SW480 (cell line): ENCODE measurements around the gene C5orf47.

Experiments used
- DNase-seq: peaks from one replicate; pipeline ENCODE4 v3.0.0-alpha.2; 2016; ENCODE audit warnings: low spot score

Gene C5orf47

DNA sequence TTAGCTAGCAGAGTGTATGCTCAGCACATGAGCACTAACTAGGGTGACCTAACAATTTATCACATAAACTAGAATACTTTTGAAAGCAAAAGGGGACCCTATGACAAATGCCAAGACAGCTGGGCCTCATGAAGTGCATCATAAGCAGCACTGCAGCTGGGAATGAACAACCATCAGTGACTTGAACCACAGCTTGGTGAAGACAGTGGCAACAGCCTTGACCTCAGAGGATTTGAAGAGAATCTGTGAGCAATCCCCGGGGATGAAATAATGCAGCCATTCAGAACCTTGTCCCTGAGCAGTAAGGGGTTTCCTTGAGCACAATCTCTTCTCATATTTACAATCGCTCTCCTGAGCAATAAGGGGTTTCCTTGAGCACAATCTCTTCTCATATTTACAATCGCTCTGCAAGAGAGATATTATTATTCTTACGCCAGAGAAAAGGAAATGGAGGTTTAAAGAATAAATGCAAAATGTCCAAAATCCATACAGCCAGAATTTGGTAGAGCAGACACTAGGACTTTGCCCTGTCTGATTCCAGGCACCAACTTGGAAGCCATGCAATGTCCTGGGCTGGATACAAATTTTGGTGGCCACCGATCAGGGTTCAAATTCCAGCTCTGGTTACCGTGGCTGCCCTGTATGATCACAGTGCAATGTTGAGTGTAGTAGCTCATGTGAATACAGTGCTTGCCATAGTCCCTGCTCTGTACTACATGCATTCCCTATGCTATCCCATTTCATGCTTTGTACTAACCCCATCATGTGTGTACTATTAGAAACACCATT lies 55.7 kb downstream of the C5orf47 start:
- no peak for DNase-seq

DNA sequence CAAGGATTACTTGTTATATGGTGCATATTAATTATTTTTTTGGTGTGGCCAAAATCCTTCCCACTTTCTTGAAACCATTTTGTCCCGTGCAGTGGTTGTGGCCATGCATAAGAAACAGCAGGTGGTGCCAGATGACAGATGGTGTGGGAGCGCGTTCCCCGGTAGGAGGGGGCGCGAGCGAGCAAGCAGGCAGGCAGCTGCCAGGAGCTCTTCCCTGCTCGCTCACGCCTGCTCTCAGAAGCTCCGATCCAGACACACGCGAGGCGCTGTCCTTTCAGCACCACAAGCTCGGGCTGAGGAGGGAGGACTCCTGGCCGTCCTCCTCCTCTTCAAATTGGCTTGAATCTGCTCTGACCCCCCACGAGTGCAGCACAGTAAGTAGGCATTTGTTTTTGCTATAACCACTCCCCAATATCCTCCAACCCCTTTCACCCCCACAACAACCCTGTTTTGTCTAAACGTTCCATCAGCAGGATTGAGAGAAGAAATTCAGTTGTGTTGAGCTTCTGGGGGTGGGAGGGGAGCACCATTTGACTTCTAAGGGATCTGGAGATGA lies 56.6 kb downstream of the C5orf47 start, which contains the start of gene NSG2:
NSG2 (plus strand) TSS at position 237 of the 556 bp plus-strand sequence. CDS start 1,050 bp downstream, outside the sequence.
- peak; percentile 97 for DNase-seq

GRCh38 chr5:174046558-174046957 lies 57.6 kb downstream of the C5orf47 start:
- DNase-seq = no peak

GRCh38 chr5:174047472-174048099 lies 58.6 kb downstream of the C5orf47 start:
- no peak for DNase-seq

- no peak for DNase-seq
Measured at GRCh38 chr5:174052636-174053035, 63.7 kb downstream of the C5orf47 start.

GRCh38 chr5:174053905-174054304 lies 64.9 kb downstream of the C5orf47 start:
- no peak for DNase-seq
